ENCODE data around the gene DIP2C.
"Not testable (repeated sequence)": the region's sequence is repeated elsewhere in the genome, so short reads cannot be mapped to it uniquely, and the experiment has no call there.

DIP2C gene

GRCh38 chr10:613271-614138 is 76.0 kb downstream of the DIP2C start:
- Histone ChIP-seq H4K5ac (ENCODE audit: low read length) (no peak overlapping the region), H3K56ac (ENCODE audit: low read length) (no peak overlapping the region), H3K27ac (ENCODE audit: low read depth, low read length) (no peak overlapping the region), H3K4me2 (ENCODE audit: low read length) (no peak overlapping the region), H2AK5ac (ENCODE audit: low read length) (no peak overlapping the region), H3K79me2 (ENCODE audit: control insufficient read depth, insufficient read depth, low read length) (no peaks in the 10 kb centered on the region), H3K27me3 (ENCODE audit: insufficient read depth, low read length, poor library complexity) (no peaks in the 10 kb centered on the region), H2BK5ac (ENCODE audit: low read length) (no peak overlapping the region), H3K23ac (ENCODE audit: low read length) (no peak overlapping the region), H3K36me3 (ENCODE audit: control insufficient read depth, insufficient read depth, low read length) (no peaks in the 10 kb centered on the region), H4K8ac (ENCODE audit: low read depth, low read length) (no peak overlapping the region), H3K18ac (ENCODE audit: low read length) (no peak overlapping the region), H3K4ac (ENCODE audit: low read depth, low read length) (no peak overlapping the region), H3K9ac (ENCODE audit: low read length) (no peak overlapping the region), H3K79me1 (ENCODE audit: low read length) (peaks cover 4% of the 10 kb centered on the region), H3K4me3 (ENCODE audit: low read length) (no peak overlapping the region), H2BK15ac (replicated peaks; ENCODE audit: low read depth) (no peak overlapping the region), H3K4me1 (ENCODE audit: control insufficient read depth, low read depth, low read length) (peaks cover 5% of the 10 kb centered on the region), H2BK120ac (ENCODE audit: low read depth, low read length) (no peak overlapping the region)
- DNase-seq = no peak
- WGBS (ENCODE audit: extremely low coverage, insufficient coverage, low lambda C conversion rate) = no CpG with 5 or more reads among the region's 19 CpGs

- no peak overlapping the region for H3K23ac ChIP-seq (ENCODE audit: low read length)
- H3K9ac ChIP-seq (ENCODE audit: low read length) = no peak overlapping the region
- no peak overlapping the region for H3K4me2 ChIP-seq (ENCODE audit: low read length)
- H2BK5ac ChIP-seq (ENCODE audit: low read length) = no peak overlapping the region
- H4K5ac ChIP-seq (ENCODE audit: low read length) = no peak overlapping the region
- H3K79me2 ChIP-seq (ENCODE audit: control insufficient read depth, insufficient read depth, low read length) = no peaks in the 10 kb centered on the region
- H3K4me1 ChIP-seq (ENCODE audit: control insufficient read depth, low read depth, low read length) = peaks cover 5% of the 10 kb centered on the region
- no peak overlapping the region for H3K56ac ChIP-seq (ENCODE audit: low read length)
- H2BK120ac ChIP-seq (ENCODE audit: low read depth, low read length) = no peak overlapping the region
- DNase-seq = no peak
- H2BK15ac ChIP-seq (replicated peaks; ENCODE audit: low read depth) = no peak overlapping the region
- WGBS (ENCODE audit: extremely low coverage, insufficient coverage, low lambda C conversion rate) = no CpG with 5 or more reads among the region's 10 CpGs
- no peak overlapping the region for H3K4me3 ChIP-seq (ENCODE audit: low read length)
- no peak overlapping the region for H3K4ac ChIP-seq (ENCODE audit: low read depth, low read length)
- no peaks in the 10 kb centered on the region for H3K27me3 ChIP-seq (ENCODE audit: insufficient read depth, low read length, poor library complexity)
- peaks cover 4% of the 10 kb centered on the region for H3K79me1 ChIP-seq (ENCODE audit: low read length)
- no peak overlapping the region for H3K27ac ChIP-seq (ENCODE audit: low read depth, low read length)
- no peaks in the 10 kb centered on the region for H3K36me3 ChIP-seq (ENCODE audit: control insufficient read depth, insufficient read depth, low read length)
- no peak overlapping the region for H2AK5ac ChIP-seq (ENCODE audit: low read length)
- H3K18ac ChIP-seq (ENCODE audit: low read length) = no peak overlapping the region
- H4K8ac ChIP-seq (ENCODE audit: low read depth, low read length) = no peak overlapping the region
Measured at GRCh38 chr10:612696-613095, 76.8 kb downstream of the DIP2C start.

GRCh38 chr10:610642-611305 is 78.7 kb downstream of the DIP2C start:
- WGBS (ENCODE audit: extremely low coverage, insufficient coverage, low lambda C conversion rate) = no CpG with 5 or more reads among the region's 7 CpGs
- not testable (repeated sequence) for H3K4ac ChIP-seq (ENCODE audit: low read depth, low read length); H2BK120ac ChIP-seq (ENCODE audit: low read depth, low read length); H4K8ac ChIP-seq (ENCODE audit: low read depth, low read length); H3K4me3 ChIP-seq (ENCODE audit: low read length); H3K18ac ChIP-seq (ENCODE audit: low read length); H4K5ac ChIP-seq (ENCODE audit: low read length); H3K9ac ChIP-seq (ENCODE audit: low read length); H2BK15ac ChIP-seq (replicated peaks; ENCODE audit: low read depth); H2BK5ac ChIP-seq (ENCODE audit: low read length); H3K56ac ChIP-seq (ENCODE audit: low read length); H3K79me2 ChIP-seq (ENCODE audit: control insufficient read depth, insufficient read depth, low read length); H3K4me2 ChIP-seq (ENCODE audit: low read length); H3K27me3 ChIP-seq (ENCODE audit: insufficient read depth, low read length, poor library complexity); H2AK5ac ChIP-seq (ENCODE audit: low read length); H3K4me1 ChIP-seq (ENCODE audit: control insufficient read depth, low read depth, low read length); H3K36me3 ChIP-seq (ENCODE audit: control insufficient read depth, insufficient read depth, low read length); H3K23ac ChIP-seq (ENCODE audit: low read length); H3K79me1 ChIP-seq (ENCODE audit: low read length); H3K27ac ChIP-seq (ENCODE audit: low read depth, low read length); DNase-seq

GRCh38 chr10:609868-610545 is 79.5 kb downstream of the DIP2C start:
- H3K9ac ChIP-seq (ENCODE audit: low read length) = no peak overlapping the region
- no peak overlapping the region for H3K4ac ChIP-seq (ENCODE audit: low read depth, low read length)
- no peak overlapping the region for H4K5ac ChIP-seq (ENCODE audit: low read length)
- H3K27me3 ChIP-seq (ENCODE audit: insufficient read depth, low read length, poor library complexity) = no peaks in the 10 kb centered on the region
- no peaks in the 10 kb centered on the region for H3K79me2 ChIP-seq (ENCODE audit: control insufficient read depth, insufficient read depth, low read length)
- no peak overlapping the region for H2BK120ac ChIP-seq (ENCODE audit: low read depth, low read length)
- no peak overlapping the region for H2AK5ac ChIP-seq (ENCODE audit: low read length)
- H3K4me1 ChIP-seq (ENCODE audit: control insufficient read depth, low read depth, low read length) = peaks cover 5% of the 10 kb centered on the region
- H3K56ac ChIP-seq (ENCODE audit: low read length) = no peak overlapping the region
- H3K79me1 ChIP-seq (ENCODE audit: low read length) = peaks cover 4% of the 10 kb centered on the region
- DNase-seq = no peak
- no peak overlapping the region for H3K27ac ChIP-seq (ENCODE audit: low read depth, low read length)
- no peak overlapping the region for H3K4me2 ChIP-seq (ENCODE audit: low read length)
- no peaks in the 10 kb centered on the region for H3K36me3 ChIP-seq (ENCODE audit: control insufficient read depth, insufficient read depth, low read length)
- H3K23ac ChIP-seq (ENCODE audit: low read length) = no peak overlapping the region
- no peak overlapping the region for H2BK15ac ChIP-seq (replicated peaks; ENCODE audit: low read depth)
- H4K8ac ChIP-seq (ENCODE audit: low read depth, low read length) = no peak overlapping the region
- H3K18ac ChIP-seq (ENCODE audit: low read length) = no peak overlapping the region
- no peak overlapping the region for H2BK5ac ChIP-seq (ENCODE audit: low read length)
- no peak overlapping the region for H3K4me3 ChIP-seq (ENCODE audit: low read length)
- WGBS (ENCODE audit: extremely low coverage, insufficient coverage, low lambda C conversion rate) = no CpG with 5 or more reads among the region's 11 CpGs

GRCh38 chr10:609262-609658 is 80.2 kb downstream of the DIP2C start:
- Histone ChIP-seq H3K4me2 (ENCODE audit: low read length) (no peak overlapping the region), H3K36me3 (ENCODE audit: control insufficient read depth, insufficient read depth, low read length) (no peaks in the 10 kb centered on the region), H3K27me3 (ENCODE audit: insufficient read depth, low read length, poor library complexity) (no peaks in the 10 kb centered on the region), H3K27ac (ENCODE audit: low read depth, low read length) (no peak overlapping the region), H3K56ac (ENCODE audit: low read length) (no peak overlapping the region), H3K4me1 (ENCODE audit: control insufficient read depth, low read depth, low read length) (peaks cover 5% of the 10 kb centered on the region), H4K8ac (ENCODE audit: low read depth, low read length) (no peak overlapping the region), H2BK5ac (ENCODE audit: low read length) (no peak overlapping the region), H3K4ac (ENCODE audit: low read depth, low read length) (no peak overlapping the region), H3K23ac (ENCODE audit: low read length) (no peak overlapping the region), H3K18ac (ENCODE audit: low read length) (no peak overlapping the region), H3K79me2 (ENCODE audit: control insufficient read depth, insufficient read depth, low read length) (no peaks in the 10 kb centered on the region), H4K5ac (ENCODE audit: low read length) (no peak overlapping the region), H3K79me1 (ENCODE audit: low read length) (peaks cover 4% of the 10 kb centered on the region), H2BK15ac (replicated peaks; ENCODE audit: low read depth) (no peak overlapping the region), H3K4me3 (ENCODE audit: low read length) (no peak overlapping the region), H2BK120ac (ENCODE audit: low read depth, low read length) (no peak overlapping the region), H3K9ac (ENCODE audit: low read length) (no peak overlapping the region), H2AK5ac (ENCODE audit: low read length) (no peak overlapping the region)
- DNase-seq = no peak
